Nasal cavity respiratory epithelium epithelial cell of viscerocranial mucosa (primary cell): ENCODE data around the gene LAMC1. TPM values are rescaled to one million over a fixed set of nuclear protein-coding genes. Genes with fewer than 3 reads are reported as not detected.

Source experiments
- total RNA-seq: library from RNA; depleted of rRNA; stranded (reverse); fragments of >200 nt; gene quantifications from 2 replicates; pipeline ENCODE4 v1.2.3, GENCODE V29; 2014

LAMC1 gene
- total RNA-seq, result 233 and 290 TPM in 2 replicates

GRCh38 chr1:183023146-183023600 is at the start of gene LAMC1:
Gene LAMC1, plus strand, starts transcription at chr1:183023420. Its CDS starts 297 bp downstream, at chr1:183023717.

GRCh38 chr1:183185941-183186490 is 162.8 kb downstream of the LAMC1 start, which contains the start of gene LAMC2:
Gene LAMC2, plus strand, starts transcription at chr1:183186264. Its CDS starts 89 bp downstream, at chr1:183186353.

Other genes starting within 250 kb of the LAMC1 start
- 3.8 and 19.7 TPM in 2 replicates for gene NPL, start 233.6 kb upstream of the LAMC1 start, total RNA-seq
- 84.4 and 142 TPM in 2 replicates for gene DHX9, start 184.1 kb upstream of the LAMC1 start, total RNA-seq
- not detected in 2 replicates for gene SHCBP1L, start 70.3 kb upstream of the LAMC1 start, total RNA-seq
- 1,196 and 2,227 TPM in 2 replicates for gene LAMC2, start 162.8 kb downstream of the LAMC1 start, total RNA-seq